Measurements from ENCODE around the gene ZYG11B. TPM values are rescaled to one million over a fixed set of nuclear protein-coding genes. Genes with fewer than 3 reads are reported as not detected.

The ZYG11B gene
- total and polyA plus RNA-seq, 2 of the 13 experiments (the other 11 are each of a cell fraction or from before 2014, with no cell fraction given) = 6.9 to 17.9 TPM

GRCh38 chr1:52727114-52727586 is 897 bp downstream of the ZYG11B start:
- peak; percentile 55 for FAIRE-seq
- POLR2A ChIA-PET = interaction anchor here (1.3 to 1.8 kb wide), 3 partner anchors 24 to 418 kb away, joined by 3 to 4 read pairs (median 3); partner anchors contain the start of gene ECHDC2

More at GRCh38 chr1:52727114-52727586, 897 bp downstream of the ZYG11B start:
- ATAC-seq (peak; percentile 50), DNase-seq (ENCODE audit: low spot score) (no peak)
- CTCF ChIA-PET (ENCODE audit: low intra/inter-chr PET ratio, low total read pairs) = no interaction called here
- H3K27ac ChIP-seq (ENCODE audit: extremely low read length, insufficient read depth, low read length) = peak overlapping the region; percentile 84
- H3K9ac ChIP-seq (ENCODE audit: insufficient read depth, low read depth, low read length) = peak overlapping the region; percentile 88
- H3K36me3 ChIP-seq (replicated peaks in 1 of 2; ENCODE audit: control insufficient read depth in 1 of 2, insufficient read depth in 2 of 2, low read length in 2 of 2) = 0 out of 5 replicates have a peak, but pooled peaks cover 0 to 5% of the 10 kb centered on the region in 2 experiments
- H3K27me3 ChIP-seq (ENCODE audit: control insufficient read depth in 1 of 2, insufficient read depth in 2 of 2, low read length in 2 of 2) = no peaks in the 10 kb centered on the region; a peak in 2 of 5 replicates
- no peak overlapping the region for H2AFZ ChIP-seq (ENCODE audit: low read length)
- TSS peak; percentile 59 for BruUV-seq (replicated peaks)
- WGBS (ENCODE audit: low lambda C conversion rate) = under 1% methylated on average over 14 of the region's 14 CpGs
- in situ Hi-C loops (cut with HindIII; ENCODE audit: extremely low pct_ligation_motif_present, low pct_unique_long_range_greater_than_20kb) (no loop called here), intact Hi-C loops (cut with micrococcal nuclease; ENCODE audit: unreplicated experiment) (loop anchor here (2.0 kb wide), 1 partner anchor 26 kb away; no protein-coding TSS in a partner anchor)
- H4K20me1 ChIP-seq (ENCODE audit: insufficient read depth, low read length) = no peaks in the 10 kb centered on the region; the same call in 1 of the 2 replicates
- peak overlapping the region; percentile 90 to 99 (median 92) for H3K4me3 ChIP-seq (replicated peaks in 1 of 3; ENCODE audit: insufficient read depth in 1 of 3, low read depth in 2 of 3, low read length in 3 of 3)
- no peaks in the 10 kb centered on the region for H3K9me3 ChIP-seq (ENCODE audit: low read length)
- TF ChIP-seq HNRNPL (IDR thresholded peaks at IDR 0.05; ENCODE audit: low read depth, low read length) = no peak
- peak; percentile 16; the same call in 1 of the 2 replicates for TF ChIP-seq CEBPB (IDR thresholded peaks at IDR 0.05; ENCODE audit: borderline replicate concordance, low read depth, low read length)
- TF ChIP-seq TEF (CRISPR knock-in tag; IDR thresholded peaks at IDR 0.05) = no peak
- no peak for TF ChIP-seq HMGA1 (CRISPR knock-in tag; conservative IDR thresholded peaks at IDR 0.05)
- no peak for TF ChIP-seq ZNF292 (CRISPR knock-in tag; IDR thresholded peaks at IDR 0.05; ENCODE audit: borderline replicate concordance, low read depth)
- TF ChIP-seq PBX2 (CRISPR knock-in tag; IDR thresholded peaks at IDR 0.05) = no peak
- TF ChIP-seq ASH2L (IDR thresholded peaks at IDR 0.05; ENCODE audit: insufficient read length, low read depth, low read length) = peak; percentile 6
- H3K4me2 ChIP-seq (ENCODE audit: low read depth, low read length) = peak overlapping the region; percentile 96
- peaks cover 34% of the 10 kb centered on the region for H3K4me1 ChIP-seq (ENCODE audit: insufficient read depth, low read length)
- H3K79me2 ChIP-seq (ENCODE audit: insufficient read depth, low read length) = peaks cover 24% of the 10 kb centered on the region

Measured in HepG2 (cell line).